Activated T-cell treated with anti-CD3 and anti-CD28 coated beads, Interleukin-2, amount 50 U/mL, for 24 hours (primary cell): ENCODE results near the gene MXD4.

Source experiments
- DNase-seq: peaks from one replicate; pipeline ENCODE4 v3.0.0-alpha.2; 2020
- H3K27ac Mint-ChIP-seq: 2 replicates; pipeline ENCODE4 v1.8.0; 2020; ENCODE audit warnings: mild to moderate bottlenecking, mixed read lengths
- H3K27me3 Mint-ChIP-seq: 2 replicates; pipeline ENCODE4 v1.8.0; 2020; ENCODE audit warnings: mixed read lengths
- H3K36me3 Mint-ChIP-seq: 2 replicates; pipeline ENCODE4 v1.8.0; 2020; ENCODE audit warnings: low read depth, mixed read lengths
- H3K4me1 Mint-ChIP-seq: 2 replicates; pipeline ENCODE4 v1.8.0; 2020; ENCODE audit warnings: low read depth, mixed read lengths
- H3K4me3 Mint-ChIP-seq: 2 replicates; pipeline ENCODE4 v1.8.0; 2020; ENCODE audit warnings: mild to moderate bottlenecking, moderate library complexity, mixed read lengths
- H3K9me3 Mint-ChIP-seq: 2 replicates; pipeline ENCODE4 v1.8.0; 2020; ENCODE audit warnings: mixed read lengths

The MXD4 gene

DNA sequence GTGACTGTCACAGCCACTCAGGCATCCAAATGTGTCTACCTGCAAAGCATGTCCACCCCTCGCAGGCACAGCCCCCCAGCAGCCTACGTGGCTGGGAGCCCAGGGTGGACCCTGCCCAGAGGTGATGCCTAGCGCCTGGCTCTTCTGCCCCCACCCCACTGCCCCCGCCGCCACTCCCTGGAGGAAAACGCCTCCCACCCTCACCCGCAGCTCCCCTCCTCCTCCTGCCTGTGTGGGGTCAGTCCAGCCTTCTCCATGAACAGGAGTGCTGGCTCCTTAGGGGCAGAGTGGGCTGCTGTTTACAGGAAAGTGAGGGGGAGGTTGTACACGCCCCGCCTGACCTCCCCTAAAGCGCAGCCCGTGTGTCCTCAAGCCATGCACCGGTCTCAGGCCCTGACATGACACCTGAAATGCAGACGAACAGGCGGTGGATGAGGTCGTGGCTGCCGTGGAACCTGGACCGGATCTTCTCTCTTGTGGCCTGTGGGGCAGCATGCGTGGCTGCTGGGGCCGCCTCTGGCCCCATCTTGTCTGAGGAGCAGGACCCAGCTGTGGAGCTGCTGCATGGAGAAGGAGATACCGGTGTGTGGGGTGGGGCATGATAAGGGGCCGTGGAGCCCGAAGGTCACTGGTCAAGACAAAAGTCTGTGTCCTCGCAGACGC is 11.9 kb upstream of the MXD4 start:
- H3K4me3 Mint-ChIP-seq, result no peak overlapping the region
- H3K27ac Mint-ChIP-seq, result no peak overlapping the region
- no peaks in the 10 kb centered on the region for H3K9me3 Mint-ChIP-seq
- DNase-seq, result no peak
- no peaks in the 10 kb centered on the region for H3K4me1 Mint-ChIP-seq
- peaks cover 2% of the 10 kb centered on the region for H3K36me3 Mint-ChIP-seq
- no peaks in the 10 kb centered on the region for H3K27me3 Mint-ChIP-seq

- Mint-ChIP-seq H3K36me3 (peaks cover 2% of the 10 kb centered on the region), H3K4me1 (no peaks in the 10 kb centered on the region), H3K27me3 (no peaks in the 10 kb centered on the region), H3K4me3 (no peak overlapping the region), H3K27ac (no peak overlapping the region), H3K9me3 (no peaks in the 10 kb centered on the region)
- DNase-seq, result no peak
Measured at GRCh38 chr4:2273221-2273620, 11.3 kb upstream of the MXD4 start.

DNA sequence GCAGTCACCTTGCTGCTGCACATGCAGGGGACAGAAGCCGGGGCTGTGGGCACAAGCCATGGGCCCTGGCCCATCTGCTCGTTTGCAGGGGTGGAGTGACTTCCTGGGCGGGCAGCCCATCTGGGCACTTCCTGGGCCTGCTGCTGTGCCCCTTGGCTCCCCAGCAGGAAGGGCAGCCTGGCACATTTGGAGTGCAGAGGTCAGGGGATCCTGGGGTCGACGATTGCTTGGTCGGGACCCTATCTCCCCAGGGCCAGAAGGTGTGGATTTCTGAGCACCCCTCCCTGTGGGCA is 10.9 kb upstream of the MXD4 start:
- Mint-ChIP-seq H3K4me1 (no peaks in the 10 kb centered on the region), H3K27me3 (no peaks in the 10 kb centered on the region), H3K27ac (no peak overlapping the region), H3K4me3 (no peak overlapping the region), H3K9me3 (no peaks in the 10 kb centered on the region), H3K36me3 (peaks cover 2% of the 10 kb centered on the region)
- no peak for DNase-seq

- no peaks in the 10 kb centered on the region for H3K27me3 Mint-ChIP-seq
- H3K4me3 Mint-ChIP-seq, result no peak overlapping the region
- no peaks in the 10 kb centered on the region for H3K9me3 Mint-ChIP-seq
- no peak for DNase-seq
- H3K36me3 Mint-ChIP-seq, result peaks cover 2% of the 10 kb centered on the region
- no peaks in the 10 kb centered on the region for H3K4me1 Mint-ChIP-seq
- H3K27ac Mint-ChIP-seq, result no peak overlapping the region
Measured at GRCh38 chr4:2272026-2272827, 10.3 kb upstream of the MXD4 start.

GRCh38 chr4:2271279-2272025 is 9.5 kb upstream of the MXD4 start:
- no peak overlapping the region for H3K4me3 Mint-ChIP-seq
- H3K27me3 Mint-ChIP-seq, result no peaks in the 10 kb centered on the region
- no peaks in the 10 kb centered on the region for H3K4me1 Mint-ChIP-seq
- H3K36me3 Mint-ChIP-seq, result peaks cover 2% of the 10 kb centered on the region
- DNase-seq, result no peak
- no peaks in the 10 kb centered on the region for H3K9me3 Mint-ChIP-seq
- H3K27ac Mint-ChIP-seq, result no peak overlapping the region

DNA sequence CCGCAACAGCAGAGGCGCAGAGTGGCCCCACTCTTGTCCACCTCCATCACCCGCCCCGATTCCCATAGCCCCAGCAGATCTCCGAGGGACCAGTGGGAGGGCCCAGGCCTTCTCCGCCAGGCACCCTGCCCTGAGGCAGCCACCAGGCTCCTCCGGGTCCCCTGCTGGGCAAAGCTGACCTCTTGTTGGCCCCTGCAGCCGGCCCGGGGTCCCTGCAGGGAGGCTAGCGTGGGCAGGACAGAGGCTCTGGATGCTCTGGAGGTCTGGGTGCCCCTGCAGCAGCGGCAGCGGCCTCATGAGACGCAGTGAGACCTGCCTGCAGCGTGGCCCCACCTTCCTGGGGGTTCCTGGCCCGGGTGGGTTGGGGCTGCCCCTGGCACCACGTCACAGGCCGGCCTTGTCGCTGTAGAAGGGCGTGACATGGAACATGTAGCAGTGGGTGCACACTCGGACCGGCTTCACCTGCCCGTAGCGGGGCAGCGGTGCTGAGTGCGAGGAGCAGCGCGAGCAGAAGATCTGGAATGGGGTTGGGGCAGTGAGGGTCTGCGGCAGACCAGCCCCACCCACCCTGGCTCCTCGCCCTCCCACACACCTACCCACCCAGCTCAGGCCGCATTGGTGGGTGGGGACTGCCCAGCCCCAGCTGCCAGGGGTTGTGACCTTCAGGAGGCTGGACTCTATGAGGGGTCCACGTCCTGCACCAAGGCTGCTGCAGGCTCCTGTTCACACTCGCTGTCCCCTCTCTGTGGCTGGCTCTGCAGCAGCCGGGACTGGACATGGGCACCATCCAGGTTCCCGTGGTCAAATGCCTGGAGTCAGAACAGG is 8.6 kb upstream of the MXD4 start:
- Mint-ChIP-seq H3K4me1 (no peaks in the 10 kb centered on the region), H3K4me3 (no peak overlapping the region), H3K36me3 (peaks cover 2% of the 10 kb centered on the region), H3K27ac (no peak overlapping the region), H3K27me3 (no peaks in the 10 kb centered on the region), H3K9me3 (no peaks in the 10 kb centered on the region)
- no peak for DNase-seq

GRCh38 chr4:2269618-2270163 is 7.8 kb upstream of the MXD4 start:
- no peak overlapping the region for H3K27ac Mint-ChIP-seq
- no peaks in the 10 kb centered on the region for H3K4me1 Mint-ChIP-seq
- no peaks in the 10 kb centered on the region for H3K27me3 Mint-ChIP-seq
- no peak overlapping the region for H3K4me3 Mint-ChIP-seq
- H3K36me3 Mint-ChIP-seq, result peaks cover 2% of the 10 kb centered on the region
- DNase-seq, result no peak
- H3K9me3 Mint-ChIP-seq, result no peaks in the 10 kb centered on the region

DNA sequence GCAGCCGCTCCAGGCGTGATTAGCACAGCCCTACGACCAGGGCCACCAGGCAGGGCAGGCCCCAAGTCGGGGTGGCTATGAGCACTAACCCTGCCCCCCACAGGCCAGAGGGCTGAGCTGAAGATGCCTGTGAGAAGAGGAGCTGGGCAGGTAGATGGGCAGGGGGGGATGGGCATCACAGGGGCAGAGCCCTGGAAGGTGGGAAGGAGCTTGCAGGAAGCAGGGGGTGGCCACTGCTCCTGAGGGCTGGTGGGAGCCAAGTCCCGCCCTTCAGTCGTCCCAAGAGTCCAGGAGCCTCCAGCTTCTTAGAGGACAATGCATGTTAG is 7.3 kb upstream of the MXD4 start:
- no peaks in the 10 kb centered on the region for H3K4me1 Mint-ChIP-seq
- H3K9me3 Mint-ChIP-seq, result no peaks in the 10 kb centered on the region
- H3K36me3 Mint-ChIP-seq, result peaks cover 2% of the 10 kb centered on the region
- H3K4me3 Mint-ChIP-seq, result no peak overlapping the region
- no peaks in the 10 kb centered on the region for H3K27me3 Mint-ChIP-seq
- no peak overlapping the region for H3K27ac Mint-ChIP-seq
- DNase-seq, result no peak

- peaks cover under 1% of the 10 kb centered on the region for H3K4me1 Mint-ChIP-seq
- no peaks in the 10 kb centered on the region for H3K9me3 Mint-ChIP-seq
- no peak for DNase-seq
- no peaks in the 10 kb centered on the region for H3K27me3 Mint-ChIP-seq
- H3K27ac Mint-ChIP-seq, result no peak overlapping the region
- no peak overlapping the region for H3K4me3 Mint-ChIP-seq
- H3K36me3 Mint-ChIP-seq, result peaks cover 2% of the 10 kb centered on the region
Measured at GRCh38 chr4:2268357-2269205, 6.7 kb upstream of the MXD4 start.

DNA sequence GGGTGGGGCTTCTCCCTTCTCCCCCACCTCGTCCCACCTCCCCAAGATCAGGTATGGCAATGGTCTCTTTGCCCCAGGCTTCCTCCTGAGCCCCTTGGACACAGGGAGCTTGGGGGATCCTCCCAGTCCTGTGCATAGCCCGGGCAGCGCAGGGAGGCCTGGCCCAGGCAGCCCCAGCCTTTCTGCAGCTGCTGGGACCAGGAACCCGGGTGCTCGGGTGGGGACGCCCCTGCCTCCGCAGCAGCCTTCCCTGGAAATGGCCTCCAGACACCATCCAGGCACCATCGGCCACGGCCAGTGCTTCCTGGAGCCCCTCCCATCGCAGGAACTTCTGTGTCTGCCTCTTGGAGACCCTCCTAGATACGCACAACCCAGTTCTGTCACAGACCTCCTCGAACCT is 5.9 kb upstream of the MXD4 start:
- DNase-seq, result no peak
- peaks cover 2% of the 10 kb centered on the region for H3K36me3 Mint-ChIP-seq

GRCh38 chr4:2267320-2267811 is 5.5 kb upstream of the MXD4 start:
- peaks cover under 1% of the 10 kb centered on the region for H3K36me3 Mint-ChIP-seq
- H3K9me3 Mint-ChIP-seq, result no peaks in the 10 kb centered on the region
- no peak overlapping the region for H3K27ac Mint-ChIP-seq
- no peak for DNase-seq
- no peak overlapping the region for H3K4me3 Mint-ChIP-seq
- H3K27me3 Mint-ChIP-seq, result no peaks in the 10 kb centered on the region
- H3K4me1 Mint-ChIP-seq, result peaks cover 4% of the 10 kb centered on the region

More for the DNA sequence above, 5.9 kb upstream of the MXD4 start:
- no peaks in the 10 kb centered on the region for H3K9me3 Mint-ChIP-seq
- no peaks in the 10 kb centered on the region for H3K27me3 Mint-ChIP-seq
- H3K4me3 Mint-ChIP-seq, result no peak overlapping the region
- no peak overlapping the region for H3K27ac Mint-ChIP-seq
- peaks cover 4% of the 10 kb centered on the region for H3K4me1 Mint-ChIP-seq

- H3K27ac Mint-ChIP-seq, result no peak overlapping the region
- no peak overlapping the region for H3K4me3 Mint-ChIP-seq
- no peaks in the 10 kb centered on the region for H3K27me3 Mint-ChIP-seq
- H3K9me3 Mint-ChIP-seq, result no peaks in the 10 kb centered on the region
- no peak for DNase-seq
- H3K36me3 Mint-ChIP-seq, result no peaks in the 10 kb centered on the region
- H3K4me1 Mint-ChIP-seq, result peaks cover 4% of the 10 kb centered on the region
Measured at GRCh38 chr4:2266821-2267220, 4.9 kb upstream of the MXD4 start.

DNA sequence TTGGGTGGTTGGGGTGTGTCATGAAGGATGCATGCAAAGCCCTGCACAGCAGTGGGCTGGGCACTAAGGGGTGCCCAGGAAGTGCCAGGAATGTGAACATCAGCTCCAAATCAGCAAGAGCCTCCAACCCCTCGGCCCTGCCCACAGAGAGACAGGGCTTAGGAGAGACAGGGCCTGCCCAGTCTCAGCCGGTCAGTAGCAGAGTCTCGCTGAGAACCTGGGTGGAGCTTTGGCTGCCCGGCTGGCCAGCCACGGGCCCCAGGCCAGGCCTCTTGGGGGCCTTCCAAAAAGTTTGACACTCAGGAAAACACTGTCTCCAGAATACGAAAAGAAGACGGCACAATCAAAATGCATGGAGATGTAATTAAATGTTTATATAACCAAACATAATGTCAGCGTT is 4.3 kb upstream of the MXD4 start:
- H3K27ac Mint-ChIP-seq, result no peak overlapping the region
- no peaks in the 10 kb centered on the region for H3K36me3 Mint-ChIP-seq
- no peak for DNase-seq
- no peaks in the 10 kb centered on the region for H3K9me3 Mint-ChIP-seq
- peaks cover 4% of the 10 kb centered on the region for H3K4me1 Mint-ChIP-seq
- H3K27me3 Mint-ChIP-seq, result no peaks in the 10 kb centered on the region
- no peak overlapping the region for H3K4me3 Mint-ChIP-seq
